DOHH2 (cell line): ENCODE results near the gene CHEK2.
"Not testable (repeated sequence)": the region's sequence is repeated elsewhere in the genome, so short reads cannot be mapped to it uniquely, and the experiment has no call there.

ENCODE experiments used
- H3F3A ChIP-seq: fragments of 200-600 bp; sonication (generic), shearing (Covaris generic); 2 replicates; pipeline ENCODE4 v1.6.0; 2016; ENCODE audit warnings: antibody characterized with exemption, mild to moderate bottlenecking; ENCODE audit not compliant: control insufficient read depth, insufficient read depth
- H3K27ac ChIP-seq: fragments of 200-600 bp; sonication (generic); 2 replicates; pipeline ENCODE4 v1.5.1; 2014; ENCODE audit warnings: low read depth, mild to moderate bottlenecking, low read length, moderate library complexity
- H3K27me3 ChIP-seq: fragments of 200-600 bp; sonication (generic); 2 replicates; pipeline ENCODE4 v1.6.1; 2014; ENCODE audit warnings: mild to moderate bottlenecking, low read length, mixed read lengths; ENCODE audit not compliant: control insufficient read depth
- H3K36me3 ChIP-seq: fragments of 200-600 bp; sonication (generic); 2 replicates; pipeline ENCODE4 v1.6.1; 2014; ENCODE audit warnings: mild to moderate bottlenecking, low read length, moderate library complexity, mixed read lengths; ENCODE audit not compliant: control insufficient read depth
- H3K4me1 ChIP-seq: fragments of 200-600 bp; sonication (generic); 2 replicates; pipeline ENCODE4 v1.6.1; 2014; ENCODE audit warnings: mild to moderate bottlenecking, low read length, mixed read lengths; ENCODE audit not compliant: control insufficient read depth
- H3K4me2 ChIP-seq: fragments of 200-600 bp; sonication (generic); 2 replicates; pipeline ENCODE4 v1.6.0; 2014; ENCODE audit warnings: mild to moderate bottlenecking, low read length, moderate library complexity
- H3K4me3 ChIP-seq: fragments of 200-600 bp; sonication (generic); 2 replicates; pipeline ENCODE4 v1.5.1; 2014; ENCODE audit warnings: mild to moderate bottlenecking, low read length, mixed read lengths
- H3K79me2 ChIP-seq: fragments of 200-600 bp; sonication (generic); 2 replicates; pipeline ENCODE4 v1.6.1; 2014; ENCODE audit warnings: mild to moderate bottlenecking, low read length, mixed read lengths; ENCODE audit not compliant: control insufficient read depth
- H3K9me2 ChIP-seq: fragments of 200-600 bp; sonication (generic); replicated peaks from 2 replicates; pipeline ENCODE4 v1.6.1; 2014; ENCODE audit warnings: mild to moderate bottlenecking, low read length, mixed read lengths; ENCODE audit not compliant: control insufficient read depth
- H3K9me3 ChIP-seq: fragments of 200-600 bp; sonication (generic); 2 replicates; pipeline ENCODE4 v1.6.1; 2014; ENCODE audit warnings: antibody characterized with exemption, low read length, mixed read lengths; ENCODE audit not compliant: control insufficient read depth, insufficient read depth
- H4K20me1 ChIP-seq: fragments of 200-600 bp; sonication (generic); 2 replicates; pipeline ENCODE4 v1.6.0; 2014; ENCODE audit warnings: low read depth, mild to moderate bottlenecking, antibody characterized with exemption, low read length, moderate library complexity; ENCODE audit not compliant: control insufficient read depth, insufficient read depth
- EZH2phosphoT487 ChIP-seq: fragments of 200-600 bp; sonication (generic); IDR thresholded peaks from 2 replicates; pipeline ENCODE4 v1.6.1; 2017; ENCODE audit warnings: borderline replicate concordance, mild to moderate bottlenecking, antibody characterized with exemption, low read length, moderate library complexity, mixed read lengths
- TF ChIP-seq, protein P1 (sequence below): fragments of 200-600 bp; sonication (generic); IDR thresholded peaks from one replicate; pipeline ENCODE4 v1.5.1; 2014; ENCODE audit warnings: antibody characterized with exemption, mild to moderate bottlenecking, low read depth, low read length; ENCODE audit not compliant: poor library complexity, severe bottlenecking

The CHEK2 gene

DNA sequence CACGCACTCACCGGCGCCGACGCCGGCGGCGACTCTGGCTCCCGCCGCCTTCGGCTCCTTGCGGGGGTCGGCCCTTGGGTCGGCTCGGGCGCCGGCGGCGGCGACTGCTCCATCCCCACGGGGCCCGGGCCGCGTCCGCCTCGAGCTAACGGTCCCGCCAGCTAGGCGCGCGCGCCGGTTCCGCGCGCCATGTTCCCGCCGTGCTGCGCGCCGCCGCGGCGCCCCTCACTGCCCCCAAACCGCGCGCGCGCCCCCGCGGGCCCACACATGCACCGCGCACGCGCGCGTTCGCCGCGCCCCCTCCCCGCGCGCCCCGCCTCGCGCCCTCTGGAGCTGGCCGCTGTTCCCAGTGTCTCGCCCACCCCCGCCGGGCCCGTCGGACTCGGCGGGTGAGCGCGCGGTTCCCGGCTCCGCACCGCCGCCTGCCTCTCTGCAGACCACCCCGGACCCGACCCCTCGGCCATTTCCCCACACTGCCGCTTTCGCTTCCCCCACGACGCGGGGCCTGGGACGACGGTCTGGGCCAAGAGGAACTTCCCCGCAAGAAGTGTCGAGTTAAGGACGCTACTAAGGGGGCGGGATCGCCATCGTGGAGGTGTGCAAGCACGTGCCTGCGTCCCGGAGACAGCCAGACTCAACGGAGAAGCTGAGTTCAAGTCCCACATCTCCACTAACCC is 61.9 kb downstream of the CHEK2 start, which contains the start of gene TTC28:
Gene TTC28, minus strand, starts transcription at position 230 of the 677 bp plus-strand sequence. Its CDS starts 117 bp downstream, at position 113.
- H3K79me2 ChIP-seq, H3K36me3 ChIP-seq, H3K4me1 ChIP-seq, H4K20me1 ChIP-seq, H3K27ac ChIP-seq, H3F3A ChIP-seq, H3K9me3 ChIP-seq, H3K9me2 ChIP-seq: not testable (repeated sequence)
- H3K4me2 ChIP-seq = peak within 1 kb of the TSS; percentile 63
- peaks cover 32% of the 10 kb centered on the region for H3K27me3 ChIP-seq
- peak within 1 kb of the TSS; percentile 61 for H3K4me3 ChIP-seq

DNA sequence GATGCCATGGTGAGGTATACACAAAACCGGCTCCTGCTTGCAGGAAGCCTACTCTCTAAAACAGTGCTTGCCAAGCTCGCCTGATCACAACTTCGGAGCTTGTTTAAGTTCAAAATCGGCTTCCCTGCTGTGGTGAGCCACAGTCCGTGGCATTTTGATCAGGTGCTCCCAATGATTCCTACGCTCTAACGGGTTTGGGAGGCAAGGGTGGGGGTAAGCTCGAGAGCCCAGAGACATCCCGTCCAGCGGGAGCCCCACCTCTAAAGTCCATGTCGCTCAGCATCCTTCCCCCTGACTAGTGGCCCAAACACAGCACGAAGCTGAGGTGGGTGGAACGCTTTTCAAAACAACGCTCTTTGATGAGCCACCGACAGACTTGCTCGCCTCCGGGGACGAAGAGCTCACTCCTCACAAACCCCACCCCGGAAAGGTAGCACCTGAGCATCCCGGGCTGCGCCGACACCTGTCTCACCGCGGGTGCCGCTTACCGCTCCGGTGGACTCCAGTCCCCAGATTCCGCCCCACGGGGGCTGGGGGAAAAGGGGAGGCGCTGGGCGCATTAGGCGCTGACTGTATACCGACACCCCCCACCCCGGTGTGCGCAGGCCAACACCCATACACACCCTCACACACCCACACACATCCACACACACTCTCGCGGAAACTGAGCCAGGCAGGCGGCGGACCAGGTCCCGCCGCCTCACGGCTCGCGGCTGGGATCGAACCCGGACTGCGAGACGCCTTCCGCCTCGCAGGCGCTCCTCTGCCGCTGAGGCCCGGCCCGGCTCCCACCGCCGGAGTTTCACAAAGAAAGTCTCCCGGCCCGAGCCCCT is 62.6 kb downstream of the CHEK2 start:
- H3K9me2 ChIP-seq, H3K9me3 ChIP-seq, H3K27ac ChIP-seq, H4K20me1 ChIP-seq, H3F3A ChIP-seq, H3K36me3 ChIP-seq, H3K79me2 ChIP-seq: not testable (repeated sequence)
- Histone ChIP-seq H3K4me1 (peaks cover 14% of the 10 kb centered on the region), H3K4me3 (peak overlapping the region; percentile 61), H3K27me3 (peaks cover 34% of the 10 kb centered on the region), H3K4me2 (peak overlapping the region; percentile 63)

DNA sequence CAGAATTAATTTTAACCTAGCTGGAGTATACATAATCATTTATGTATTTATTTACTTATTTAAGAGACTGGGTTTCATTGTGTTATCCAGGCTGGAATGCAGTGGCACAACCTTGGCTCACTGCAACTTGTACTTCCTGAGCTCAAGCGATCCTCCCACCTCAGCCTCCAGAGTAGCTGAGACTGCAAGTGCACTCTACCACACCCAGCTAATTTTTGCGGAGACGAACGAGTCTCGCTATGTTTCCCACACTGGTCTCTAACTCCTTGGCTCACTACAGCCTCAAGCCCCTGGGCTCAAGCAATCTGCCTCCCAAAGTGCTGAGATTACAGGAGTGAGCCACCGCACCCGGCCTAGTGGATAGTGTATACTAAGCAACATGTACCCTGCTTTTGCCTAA is 63.5 kb downstream of the CHEK2 start:
- not testable (repeated sequence) for H3K79me2 ChIP-seq, H3K4me3 ChIP-seq, H3F3A ChIP-seq, H4K20me1 ChIP-seq, H3K27ac ChIP-seq, H3K9me2 ChIP-seq, H3K36me3 ChIP-seq, H3K4me2 ChIP-seq, H3K9me3 ChIP-seq
- peaks cover 19% of the 10 kb centered on the region for H3K4me1 ChIP-seq
- H3K27me3 ChIP-seq = peaks cover 40% of the 10 kb centered on the region

DNA sequence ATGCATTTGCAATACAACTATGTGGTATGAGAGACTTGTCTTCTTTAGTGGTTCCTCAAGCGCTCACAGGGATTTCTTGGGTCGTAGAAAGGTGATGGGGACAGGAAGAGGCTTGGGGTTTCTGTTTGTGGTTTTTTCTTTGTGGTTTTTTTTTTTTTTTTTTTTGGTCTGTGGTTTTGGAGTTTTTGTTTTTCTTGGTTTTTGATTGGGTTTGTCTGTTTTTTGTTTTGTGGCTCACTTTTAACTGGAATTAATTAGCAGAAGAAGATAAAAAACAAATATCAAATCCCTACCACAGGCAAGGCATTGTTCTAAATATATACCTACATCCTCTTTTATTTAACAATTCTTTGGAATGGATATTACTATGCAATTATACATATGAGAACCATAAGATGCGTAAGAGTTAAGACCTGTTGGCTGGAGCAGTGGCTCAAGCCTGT is 67.5 kb downstream of the CHEK2 start:
- Histone ChIP-seq H3K27me3 (peaks cover 54% of the 10 kb centered on the region), H3K27ac (no peak overlapping the region)
- TF ChIP-seq, protein P1, sequence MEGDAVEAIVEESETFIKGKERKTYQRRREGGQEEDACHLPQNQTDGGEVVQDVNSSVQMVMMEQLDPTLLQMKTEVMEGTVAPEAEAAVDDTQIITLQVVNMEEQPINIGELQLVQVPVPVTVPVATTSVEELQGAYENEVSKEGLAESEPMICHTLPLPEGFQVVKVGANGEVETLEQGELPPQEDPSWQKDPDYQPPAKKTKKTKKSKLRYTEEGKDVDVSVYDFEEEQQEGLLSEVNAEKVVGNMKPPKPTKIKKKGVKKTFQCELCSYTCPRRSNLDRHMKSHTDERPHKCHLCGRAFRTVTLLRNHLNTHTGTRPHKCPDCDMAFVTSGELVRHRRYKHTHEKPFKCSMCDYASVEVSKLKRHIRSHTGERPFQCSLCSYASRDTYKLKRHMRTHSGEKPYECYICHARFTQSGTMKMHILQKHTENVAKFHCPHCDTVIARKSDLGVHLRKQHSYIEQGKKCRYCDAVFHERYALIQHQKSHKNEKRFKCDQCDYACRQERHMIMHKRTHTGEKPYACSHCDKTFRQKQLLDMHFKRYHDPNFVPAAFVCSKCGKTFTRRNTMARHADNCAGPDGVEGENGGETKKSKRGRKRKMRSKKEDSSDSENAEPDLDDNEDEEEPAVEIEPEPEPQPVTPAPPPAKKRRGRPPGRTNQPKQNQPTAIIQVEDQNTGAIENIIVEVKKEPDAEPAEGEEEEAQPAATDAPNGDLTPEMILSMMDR = no peak
- peak; percentile 59; the same call in 1 of the 2 replicates for TF ChIP-seq EZH2phosphoT487

More for the DNA sequence above, 67.5 kb downstream of the CHEK2 start:
- H3K9me3 ChIP-seq = peaks cover 4% of the 10 kb centered on the region
- no peaks in the 10 kb centered on the region for H4K20me1 ChIP-seq
- no peak overlapping the region for H3K4me3 ChIP-seq
- peaks cover 8% of the 10 kb centered on the region for H3F3A ChIP-seq
- H3K79me2 ChIP-seq = no peaks in the 10 kb centered on the region
- no peak overlapping the region for H3K4me2 ChIP-seq
- peaks cover 17% of the 10 kb centered on the region for H3K4me1 ChIP-seq
- H3K9me2 ChIP-seq = no peaks in the 10 kb centered on the region
- H3K36me3 ChIP-seq = no peaks in the 10 kb centered on the region
